ENCODE results near the gene F8A1. TPM values are rescaled to one million over a fixed set of nuclear protein-coding genes. Genes with fewer than 3 reads are reported as not detected.
A peak's percentile ranks its signal among the peaks of the same experiment; 100 is the strongest.
"Not testable (repeated sequence)": the region's sequence is repeated elsewhere in the genome, so short reads cannot be mapped to it uniquely, and the experiment has no call there.

F8A1 gene
- total RNA-seq, 1 experiment from 2014 or later = 16.8 TPM

DNA sequence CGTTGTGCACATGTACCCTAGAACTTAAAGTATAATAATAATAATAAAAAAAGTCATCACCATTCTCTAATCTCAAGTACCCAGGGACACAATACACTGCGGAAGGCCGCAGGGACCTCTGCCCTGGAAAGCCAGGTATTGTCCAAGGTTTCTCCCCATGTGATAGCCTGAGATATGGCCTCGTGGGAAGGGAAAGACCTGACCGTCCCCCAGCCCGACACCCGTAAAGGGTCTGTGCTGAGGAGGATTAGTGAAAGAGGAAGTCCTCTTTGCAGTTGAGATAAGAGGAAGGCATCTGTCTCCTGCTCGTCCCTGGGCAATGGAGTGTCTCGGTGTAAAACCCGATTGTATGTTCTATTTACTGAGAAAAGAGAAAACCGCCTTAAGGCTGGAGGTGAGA is 24.4 kb downstream of the F8A1 start:
- H3K4me2 ChIP-seq (ENCODE audit: low read length); H2AFZ ChIP-seq (ENCODE audit: low read length); H3K27ac ChIP-seq (ENCODE audit: low read length); H3K9me3 ChIP-seq (ENCODE audit: low read length); H3K79me2 ChIP-seq (ENCODE audit: low read length); ATAC-seq; DNase-seq; H3F3A ChIP-seq (ENCODE audit: low read length, unreplicated experiment); H3K4me3 ChIP-seq (ENCODE audit: low read length); CTCF ChIA-PET; POLR2A ChIA-PET (ENCODE audit: unreplicated experiment); BruUV-seq (replicated peaks); H3K9me2 ChIP-seq (replicated peaks; ENCODE audit: low read length); H4K20me1 ChIP-seq (ENCODE audit: low read length); H3K4me1 ChIP-seq (ENCODE audit: insufficient read depth, low read length); H3K27me3 ChIP-seq (ENCODE audit: low read length); H3K36me3 ChIP-seq (ENCODE audit: low read depth, low read length); H3K9ac ChIP-seq (ENCODE audit: low read length): not testable (repeated sequence)
- intact Hi-C loops (cut with micrococcal nuclease) = loop anchor here (10.0 kb wide), 1 partner anchor 144 kb away; no protein-coding TSS in a partner anchor

DNA sequence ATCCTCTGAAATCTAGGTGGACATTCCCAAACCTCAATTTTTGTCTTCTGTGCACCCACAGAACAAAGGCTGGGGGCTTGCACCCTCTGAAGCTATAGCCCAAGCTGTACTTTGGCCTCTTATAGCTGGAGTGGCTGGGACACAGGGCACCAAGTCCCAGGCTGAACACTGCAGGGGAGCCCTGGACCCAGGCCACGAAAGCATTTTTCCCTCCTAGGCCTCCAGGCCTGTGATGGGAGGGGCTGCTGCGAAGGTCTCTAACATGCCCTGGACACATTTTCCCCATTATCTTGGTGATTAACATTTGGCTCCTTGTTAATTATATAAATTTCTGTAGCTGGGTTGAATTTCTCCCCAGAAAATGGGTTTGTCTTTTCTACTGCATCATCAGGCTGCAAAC is 27.9 kb downstream of the F8A1 start:
- intact Hi-C loops (cut with micrococcal nuclease) = loop anchor here (10.0 kb wide), 1 partner anchor 141 kb away; no protein-coding TSS in a partner anchor
- Histone ChIP-seq H3K4me1 (ENCODE audit: insufficient read depth, low read length) (no peaks in the 10 kb centered on the region), H3K9me2 (replicated peaks; ENCODE audit: low read length) (no peaks in the 10 kb centered on the region), H3K27me3 (ENCODE audit: low read length) (no peaks in the 10 kb centered on the region), H3K27ac (ENCODE audit: low read length) (no peak overlapping the region), H3K79me2 (ENCODE audit: low read length) (no peaks in the 10 kb centered on the region), H3K9me3 (ENCODE audit: low read length) (no peaks in the 10 kb centered on the region), H2AFZ (ENCODE audit: low read length) (no peak overlapping the region), H4K20me1 (ENCODE audit: low read length) (no peaks in the 10 kb centered on the region), H3F3A (ENCODE audit: low read length, unreplicated experiment) (no peaks in the 10 kb centered on the region), H3K4me3 (ENCODE audit: low read length) (no peak overlapping the region), H3K9ac (ENCODE audit: low read length) (no peak overlapping the region), H3K36me3 (ENCODE audit: low read depth, low read length) (no peaks in the 10 kb centered on the region), H3K4me2 (ENCODE audit: low read length) (no peak overlapping the region)
- TF ChIP-seq, protein P1, sequence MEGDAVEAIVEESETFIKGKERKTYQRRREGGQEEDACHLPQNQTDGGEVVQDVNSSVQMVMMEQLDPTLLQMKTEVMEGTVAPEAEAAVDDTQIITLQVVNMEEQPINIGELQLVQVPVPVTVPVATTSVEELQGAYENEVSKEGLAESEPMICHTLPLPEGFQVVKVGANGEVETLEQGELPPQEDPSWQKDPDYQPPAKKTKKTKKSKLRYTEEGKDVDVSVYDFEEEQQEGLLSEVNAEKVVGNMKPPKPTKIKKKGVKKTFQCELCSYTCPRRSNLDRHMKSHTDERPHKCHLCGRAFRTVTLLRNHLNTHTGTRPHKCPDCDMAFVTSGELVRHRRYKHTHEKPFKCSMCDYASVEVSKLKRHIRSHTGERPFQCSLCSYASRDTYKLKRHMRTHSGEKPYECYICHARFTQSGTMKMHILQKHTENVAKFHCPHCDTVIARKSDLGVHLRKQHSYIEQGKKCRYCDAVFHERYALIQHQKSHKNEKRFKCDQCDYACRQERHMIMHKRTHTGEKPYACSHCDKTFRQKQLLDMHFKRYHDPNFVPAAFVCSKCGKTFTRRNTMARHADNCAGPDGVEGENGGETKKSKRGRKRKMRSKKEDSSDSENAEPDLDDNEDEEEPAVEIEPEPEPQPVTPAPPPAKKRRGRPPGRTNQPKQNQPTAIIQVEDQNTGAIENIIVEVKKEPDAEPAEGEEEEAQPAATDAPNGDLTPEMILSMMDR (conservative IDR thresholded peaks at IDR 0.05; ENCODE audit: low read depth, low read length) = no peak
- TF ChIP-seq EZH2 (IDR thresholded peaks at IDR 0.05; ENCODE audit: low read length, unreplicated experiment) = no peak
- no peak for TF ChIP-seq EZH2phosphoT487 (IDR thresholded peaks at IDR 0.05; ENCODE audit: borderline replicate concordance, low read length)
- DNase-seq = no peak
- CTCF ChIA-PET = no interaction called here
- no peak for ATAC-seq
- BruUV-seq (replicated peaks) = no TSS peak
- POLR2A ChIA-PET (ENCODE audit: unreplicated experiment) = no interaction called here

DNA sequence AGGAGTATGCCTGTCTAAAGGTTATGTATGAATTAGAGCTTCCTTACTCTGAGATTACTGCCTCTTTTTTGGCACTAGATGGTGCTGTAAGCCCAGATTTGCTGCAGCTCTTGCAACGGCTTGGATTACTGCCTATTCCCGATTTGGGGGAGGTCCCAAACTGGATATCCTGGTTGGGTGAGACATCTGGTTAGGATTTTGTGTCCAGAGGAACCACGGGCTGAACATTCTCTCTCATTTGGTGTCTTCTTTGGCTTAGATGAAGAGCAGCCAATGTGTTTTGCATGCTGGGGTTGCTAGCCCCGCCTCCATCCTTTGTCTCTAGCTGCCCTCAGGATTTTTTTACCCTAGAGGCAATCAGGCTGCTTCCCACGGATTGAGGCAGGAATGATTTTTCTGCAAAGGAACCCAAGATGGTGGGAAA is 31.9 kb downstream of the F8A1 start:
- H3K4me2 ChIP-seq (ENCODE audit: low read length) = peak overlapping the region; percentile 67
- no peaks in the 10 kb centered on the region for H3K9me3 ChIP-seq (ENCODE audit: low read length)
- peak; percentile 82 for ATAC-seq
- intact Hi-C loops (cut with micrococcal nuclease) = loop anchor here (1.0 to 10.0 kb wide), 5 partner anchors 62 to 947 kb away; no protein-coding TSS in a partner anchor
- ChIA-PET POLR2A (ENCODE audit: unreplicated experiment) (no interaction called here), CTCF (interaction anchor here (0.6 to 1.5 kb wide), 4 partner anchors 61 to 262 kb away, joined by 3 to 6 read pairs (median 4); no protein-coding TSS in a partner anchor)
- no peaks in the 10 kb centered on the region for H3F3A ChIP-seq (ENCODE audit: low read length, unreplicated experiment)
- no peaks in the 10 kb centered on the region for H3K27me3 ChIP-seq (ENCODE audit: low read length)
- no peaks in the 10 kb centered on the region for H3K36me3 ChIP-seq (ENCODE audit: low read depth, low read length)
- no peaks in the 10 kb centered on the region for H3K9me2 ChIP-seq (replicated peaks; ENCODE audit: low read length)
- peak overlapping the region; percentile 34; the same call in 1 of the 2 replicates for H3K4me3 ChIP-seq (ENCODE audit: low read length)
- peak; percentile 84 for DNase-seq
- peak overlapping the region; percentile 64 for H2AFZ ChIP-seq (ENCODE audit: low read length)
- H3K9ac ChIP-seq (ENCODE audit: low read length) = no peak overlapping the region
- no peaks in the 10 kb centered on the region for H3K79me2 ChIP-seq (ENCODE audit: low read length)
- H3K27ac ChIP-seq (ENCODE audit: low read length) = no peak overlapping the region
- H3K4me1 ChIP-seq (ENCODE audit: insufficient read depth, low read length) = no peaks in the 10 kb centered on the region
- H4K20me1 ChIP-seq (ENCODE audit: low read length) = no peaks in the 10 kb centered on the region
- TF ChIP-seq, protein P1 (conservative IDR thresholded peaks at IDR 0.05; ENCODE audit: low read depth, low read length) = peak; percentile 91
- no peak for TF ChIP-seq EZH2phosphoT487 (IDR thresholded peaks at IDR 0.05; ENCODE audit: borderline replicate concordance, low read length)
- no TSS peak for BruUV-seq (replicated peaks)

DNA sequence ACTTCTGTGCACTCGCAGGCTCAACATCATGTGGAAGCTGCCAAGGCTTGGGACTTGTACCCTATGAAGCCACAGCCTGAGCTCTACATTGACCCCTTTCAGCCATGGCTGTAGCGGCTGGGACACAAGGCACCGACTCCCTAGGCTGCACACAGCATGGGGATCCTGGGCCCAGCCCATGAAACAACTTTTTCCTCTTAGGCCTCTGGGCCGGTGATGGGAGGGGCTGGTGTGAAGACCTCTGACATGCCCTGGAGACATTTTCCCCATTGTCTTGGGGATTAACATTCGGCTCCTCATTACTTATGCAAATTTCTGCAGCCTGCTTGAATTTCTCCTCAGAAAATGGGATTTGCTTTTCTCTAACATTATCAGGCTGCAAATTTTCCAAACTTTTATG is 38.6 kb downstream of the F8A1 start:
- BruUV-seq (replicated peaks); H3K36me3 ChIP-seq (ENCODE audit: low read depth, low read length); H3K4me1 ChIP-seq (ENCODE audit: insufficient read depth, low read length); H3K9me3 ChIP-seq (ENCODE audit: low read length); H3F3A ChIP-seq (ENCODE audit: low read length, unreplicated experiment); CTCF ChIA-PET; H3K9me2 ChIP-seq (replicated peaks; ENCODE audit: low read length); H3K9ac ChIP-seq (ENCODE audit: low read length); ATAC-seq; DNase-seq; H3K79me2 ChIP-seq (ENCODE audit: low read length); H4K20me1 ChIP-seq (ENCODE audit: low read length); intact Hi-C loops (cut with micrococcal nuclease); POLR2A ChIA-PET (ENCODE audit: unreplicated experiment); H3K27ac ChIP-seq (ENCODE audit: low read length); H3K4me2 ChIP-seq (ENCODE audit: low read length); H3K4me3 ChIP-seq (ENCODE audit: low read length); H2AFZ ChIP-seq (ENCODE audit: low read length): not testable (repeated sequence)
- H3K27me3 ChIP-seq (ENCODE audit: low read length) = peaks cover 28% of the 10 kb centered on the region
